ENCODE results near the gene HRH2. TPM values are rescaled to one million over a fixed set of nuclear protein-coding genes. Genes with fewer than 3 reads are reported as not detected.

HRH2 gene
- total and polyA plus RNA-seq, 8 donors = 4.1 to 22.0 (median 8.2) TPM

DNA sequence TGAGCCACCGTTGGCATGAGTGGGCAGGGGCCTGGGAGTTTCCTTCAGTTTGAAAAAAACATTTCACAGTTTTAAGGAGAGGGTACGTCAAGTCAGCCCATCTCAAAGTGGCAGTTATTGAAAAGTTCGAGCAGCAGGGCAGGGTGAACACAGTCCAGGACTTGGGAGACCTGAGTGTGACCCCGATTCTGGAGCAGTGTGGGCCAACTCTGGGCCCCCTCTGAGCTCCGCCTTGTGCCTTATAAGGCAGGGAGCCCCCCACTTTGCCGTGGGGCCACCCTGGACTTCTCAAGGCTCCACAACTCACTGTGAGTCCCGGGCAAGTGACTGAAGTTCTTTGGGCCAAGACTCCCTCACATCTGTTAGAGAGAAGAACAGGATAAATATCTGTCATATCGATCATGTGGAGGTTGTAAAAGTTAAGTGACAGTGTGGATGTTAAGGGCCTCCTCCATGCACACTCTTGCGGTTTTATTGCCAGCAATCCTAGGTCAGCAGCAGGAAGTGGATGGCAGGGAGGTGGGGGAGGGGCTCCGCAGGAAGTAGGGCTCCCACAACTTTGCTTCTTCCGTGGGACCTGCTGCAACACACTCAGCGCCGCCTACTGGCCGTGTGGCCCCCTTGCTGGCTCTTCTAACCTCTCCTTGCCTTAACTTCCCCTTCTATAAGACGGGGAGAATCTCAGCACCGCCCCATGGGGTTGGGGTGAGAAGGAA is 38.4 kb downstream of the HRH2 start:
- no peaks in the 10 kb centered on the region for H3K9me3 ChIP-seq
- H3K4me1 ChIP-seq = peaks cover 0 to 57% of the 10 kb centered on the region in 2 donors
- no peak overlapping the region for H3K4me3 ChIP-seq
- peaks cover 0 to 3% of the 10 kb centered on the region in 2 donors for H3K27me3 ChIP-seq
- ATAC-seq (peak; percentile 89), DNase-seq (peak in 3 of 4 donors; percentile 42 to 96 (median 90))
- intact Hi-C loops (cut with DNase I) = no loop called here
- peaks cover 0 to 32% of the 10 kb centered on the region in 2 donors for H3K36me3 ChIP-seq
- TF ChIP-seq, protein P1, sequence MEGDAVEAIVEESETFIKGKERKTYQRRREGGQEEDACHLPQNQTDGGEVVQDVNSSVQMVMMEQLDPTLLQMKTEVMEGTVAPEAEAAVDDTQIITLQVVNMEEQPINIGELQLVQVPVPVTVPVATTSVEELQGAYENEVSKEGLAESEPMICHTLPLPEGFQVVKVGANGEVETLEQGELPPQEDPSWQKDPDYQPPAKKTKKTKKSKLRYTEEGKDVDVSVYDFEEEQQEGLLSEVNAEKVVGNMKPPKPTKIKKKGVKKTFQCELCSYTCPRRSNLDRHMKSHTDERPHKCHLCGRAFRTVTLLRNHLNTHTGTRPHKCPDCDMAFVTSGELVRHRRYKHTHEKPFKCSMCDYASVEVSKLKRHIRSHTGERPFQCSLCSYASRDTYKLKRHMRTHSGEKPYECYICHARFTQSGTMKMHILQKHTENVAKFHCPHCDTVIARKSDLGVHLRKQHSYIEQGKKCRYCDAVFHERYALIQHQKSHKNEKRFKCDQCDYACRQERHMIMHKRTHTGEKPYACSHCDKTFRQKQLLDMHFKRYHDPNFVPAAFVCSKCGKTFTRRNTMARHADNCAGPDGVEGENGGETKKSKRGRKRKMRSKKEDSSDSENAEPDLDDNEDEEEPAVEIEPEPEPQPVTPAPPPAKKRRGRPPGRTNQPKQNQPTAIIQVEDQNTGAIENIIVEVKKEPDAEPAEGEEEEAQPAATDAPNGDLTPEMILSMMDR (IDR thresholded peaks at IDR 0.05) = peak; percentile 42 to 88
- peak overlapping the region in 1 of 2 donors; percentile 83 for H3K27ac ChIP-seq

DNA sequence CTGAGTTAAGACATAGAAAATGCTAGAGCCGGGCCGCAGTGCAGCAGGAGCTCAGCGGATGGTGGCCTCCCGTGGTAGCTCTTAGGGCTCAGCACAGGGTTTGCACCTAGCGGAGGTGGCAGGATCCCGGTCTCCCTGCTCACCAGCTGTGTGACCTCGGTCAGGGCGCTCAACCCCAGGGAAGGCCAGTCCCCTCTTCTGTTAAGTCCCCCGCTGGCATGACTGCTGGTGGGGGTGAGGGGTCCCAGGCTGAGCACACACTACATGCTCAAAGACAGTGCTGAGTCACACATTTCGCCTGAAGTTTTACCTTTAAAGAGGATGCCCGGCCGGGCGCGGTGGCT is 39.0 kb downstream of the HRH2 start:
- Histone ChIP-seq H3K27ac (peak overlapping the region in 1 of 2 donors; percentile 83), H3K4me3 (no peak overlapping the region), H3K36me3 (peaks cover 0 to 32% of the 10 kb centered on the region in 2 donors), H3K4me1 (peaks cover 0 to 52% of the 10 kb centered on the region in 2 donors), H3K9me3 (no peaks in the 10 kb centered on the region), H3K27me3 (no peaks in the 10 kb centered on the region)
- DNase-seq (no peak), ATAC-seq (no peak)
- TF ChIP-seq, protein P1 (IDR thresholded peaks at IDR 0.05) = no peak
- intact Hi-C loops (cut with DNase I) = no loop called here

DNA sequence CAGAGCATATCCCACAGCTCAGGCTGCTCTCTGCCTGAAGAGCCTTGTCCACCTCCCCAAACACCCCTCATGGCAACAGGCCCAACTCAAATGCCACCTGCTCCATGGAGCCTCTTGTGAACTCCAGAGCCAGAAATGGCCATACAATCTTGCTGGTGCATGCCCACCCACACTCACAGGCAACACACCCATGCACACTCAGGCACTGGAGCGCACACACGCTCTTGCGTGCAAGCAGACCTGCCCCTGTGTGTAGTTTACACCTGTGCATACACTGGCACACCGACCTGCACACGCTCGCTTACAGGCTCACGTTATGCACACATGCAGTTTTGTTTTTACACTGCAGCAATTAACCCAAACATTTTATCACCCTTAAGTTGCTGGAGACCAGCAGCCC is 40.0 kb downstream of the HRH2 start:
- no peak overlapping the region for H3K4me3 ChIP-seq
- H3K36me3 ChIP-seq = peaks cover 0 to 32% of the 10 kb centered on the region in 2 donors
- ATAC-seq = no peak
- no peaks in the 10 kb centered on the region for H3K9me3 ChIP-seq
- TF ChIP-seq, protein P1 (IDR thresholded peaks at IDR 0.05) = no peak
- no peak overlapping the region for H3K27ac ChIP-seq
- peaks cover 0 to 41% of the 10 kb centered on the region in 2 donors for H3K4me1 ChIP-seq
- H3K27me3 ChIP-seq = no peaks in the 10 kb centered on the region
- peak in 1 of 4 donors; percentile 47 for DNase-seq
- intact Hi-C loops (cut with DNase I) = no loop called here

DNA sequence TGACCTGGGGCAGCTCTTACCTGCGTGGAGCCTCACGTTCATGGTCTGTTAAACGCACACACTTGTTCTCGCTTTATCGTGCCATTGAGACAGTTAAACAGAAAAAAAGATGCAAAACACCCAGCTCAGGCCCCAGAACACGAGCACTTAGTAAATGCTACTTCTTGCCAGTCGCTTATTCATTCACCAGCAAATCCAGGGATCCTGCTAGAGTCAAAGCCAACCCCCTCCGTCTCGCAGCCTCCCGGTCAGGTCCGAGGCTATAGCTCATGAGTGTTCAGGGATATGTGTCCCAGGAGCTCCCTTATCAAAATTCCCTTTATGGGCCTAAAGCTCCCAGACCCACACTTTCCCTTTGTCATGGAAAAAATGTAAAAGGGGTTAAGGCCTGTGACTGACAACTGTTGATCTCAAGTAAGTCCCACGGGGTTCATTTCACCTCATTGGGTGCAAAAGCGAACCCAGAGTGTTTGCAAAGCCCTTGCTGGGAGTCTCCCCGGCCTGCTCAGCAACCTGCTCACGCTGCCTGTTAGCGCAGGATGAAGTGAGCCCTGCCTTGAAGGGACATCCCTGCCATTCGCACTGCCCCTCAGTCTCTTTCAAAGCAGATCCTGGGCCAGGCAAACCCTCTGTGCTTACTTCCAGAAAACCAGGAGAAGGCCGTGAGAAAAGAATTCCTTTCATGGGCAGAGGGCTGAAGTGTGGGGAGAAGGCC is 40.7 kb downstream of the HRH2 start:
- Histone ChIP-seq H3K9me3 (peaks cover 0 to under 1% of the 10 kb centered on the region in 2 donors), H3K27ac (no peak overlapping the region), H3K4me3 (no peak overlapping the region), H3K36me3 (peaks cover 0 to 32% of the 10 kb centered on the region in 2 donors), H3K4me1 (peaks cover 0 to 34% of the 10 kb centered on the region in 2 donors), H3K27me3 (no peaks in the 10 kb centered on the region)
- TF ChIP-seq, protein P1 (IDR thresholded peaks at IDR 0.05) = no peak
- intact Hi-C loops (cut with DNase I) = no loop called here
- DNase-seq (peak in 1 of 4 donors; percentile 60), ATAC-seq (no peak)

DNA sequence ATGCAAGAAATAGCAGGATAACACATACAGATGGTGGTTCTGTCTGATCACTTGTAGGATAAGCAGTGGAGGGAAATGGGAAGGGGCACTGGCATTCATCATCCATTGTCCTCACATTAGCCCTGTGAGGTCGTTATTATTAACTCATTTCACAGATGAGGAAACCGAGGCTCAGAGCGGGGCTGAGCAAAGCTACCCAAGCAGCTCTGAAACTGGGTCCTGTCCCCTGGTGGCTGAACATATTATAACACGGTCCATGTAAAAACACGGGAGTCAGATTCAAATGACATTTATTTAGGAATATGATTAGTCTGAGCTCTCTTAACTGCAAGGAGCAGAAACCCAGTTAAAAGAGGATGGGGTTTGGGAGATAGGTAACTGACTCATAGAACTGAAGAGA is 43.1 kb downstream of the HRH2 start:
- no peak for ATAC-seq
- intact Hi-C loops (cut with DNase I) = no loop called here
- H3K27me3 ChIP-seq = no peaks in the 10 kb centered on the region
- H3K27ac ChIP-seq = no peak overlapping the region
- peaks cover 0 to 10% of the 10 kb centered on the region in 2 donors for H3K4me1 ChIP-seq
- TF ChIP-seq, protein P1 (IDR thresholded peaks at IDR 0.05) = peak in 1 of 2 donors; percentile 14
- peaks cover 0 to 32% of the 10 kb centered on the region in 2 donors for H3K36me3 ChIP-seq
- no peak overlapping the region for H3K4me3 ChIP-seq
- DNase-seq = no peak
- peaks cover 0 to 3% of the 10 kb centered on the region in 2 donors for H3K9me3 ChIP-seq

Measured in left lung (tissue), 10 donors.